Transverse colon (tissue), 4 donors: ENCODE measurements around the gene RAB40A.

Experiments
- CTCF ChIP-seq, 5 experiments: fragments of 200-600 bp in 3 of 5; fragments of 450-650 bp in 2 of 5; sonication (generic) in 3 of 5; IDR thresholded peaks; 1 replicate in 2 of 5; 2 replicates in 3 of 5; pipeline ENCODE4 v1.5.1; 2016 to 2017; ENCODE audit warnings: antibody characterized with exemption in 5 of 5, inconsistent platforms in 3 of 5, mild to moderate bottlenecking in 2 of 5, moderate library complexity in 1 of 5
- EP300 ChIP-seq: sonication (generic); formaldehyde crosslinking; IDR thresholded peaks from one replicate; pipeline ENCODE4 v1.6.1; 2017; ENCODE audit warnings: antibody characterized with exemption, low read depth
- POLR2A ChIP-seq: fragments of 450-650 bp; IDR thresholded peaks from one replicate; pipeline ENCODE4 v1.6.1; 2016; ENCODE audit warnings: antibody characterized with exemption, mild to moderate bottlenecking, moderate library complexity
- POLR2AphosphoS5 ChIP-seq, 3 donors: sonication (generic); formaldehyde crosslinking; IDR thresholded peaks; one replicate each; pipeline ENCODE4 v1.6.1; 2016; ENCODE audit warnings: antibody characterized with exemption in 3 of 3

- TF ChIP-seq CTCF (IDR thresholded peaks at IDR 0.05) (peak; percentile 65 to 83 (median 74)), POLR2AphosphoS5 (IDR thresholded peaks at IDR 0.05) (no peak), POLR2A (no peak), EP300 (no peak)
Observed at GRCh38 chrX:103533511-103534216, 14.4 kb upstream of the RAB40A start.
